Mucosa of descending colon (tissue), 3 donors: ENCODE data around the gene R3HDM2. TPM values are rescaled to one million over a fixed set of nuclear protein-coding genes. Genes with fewer than 3 reads are reported as not detected.
"Not testable (repeated sequence)": the region's sequence is repeated elsewhere in the genome, so short reads cannot be mapped to it uniquely, and the experiment has no call there.

ENCODE experiments used
- ATAC-seq: fragments of 200-7000 bp; cut with Tn5 transposase; one replicate; pipeline ENCODE4 v1.9.1; 2020; ENCODE audit warnings: mild to moderate bottlenecking, moderate library complexity
- DNase-seq, 3 donors: peaks; one replicate each; pipeline ENCODE4 v3.0.0-alpha.2; 2020
- H3K36me3 ChIP-seq: fragments of 200-600 bp; one replicate; pipeline ENCODE4 v1.8.0; 2021; ENCODE audit warnings: low read depth, mild to moderate bottlenecking
- H3K4me1 ChIP-seq: fragments of 200-600 bp; one replicate; pipeline ENCODE4 v1.8.0; 2021; ENCODE audit warnings: low read depth, mild to moderate bottlenecking
- H3K4me3 ChIP-seq: fragments of 200-600 bp; one replicate; pipeline ENCODE4 v1.8.0; 2021; ENCODE audit warnings: mild to moderate bottlenecking
- H3K9me3 ChIP-seq: fragments of 200-600 bp; one replicate; pipeline ENCODE4 v1.8.0; 2021; ENCODE audit warnings: mild to moderate bottlenecking
- CTCF ChIP-seq: fragments of 200-600 bp; IDR thresholded peaks from one replicate; pipeline ENCODE4 v1.8.0; 2022; ENCODE audit warnings: antibody characterized with exemption, mild to moderate bottlenecking
- intact Hi-C, 2 donors: fragments of 100-400 bp; cut with DNase I in 1 of 2; cut with micrococcal nuclease in 1 of 2; formaldehyde crosslinking; loops; one replicate each; pipeline versions ENCODE4 v1.11.0 to v1.11.1; 2022; cut with DNase I, micrococcal nuclease
- total RNA-seq, 3 donors: library from RNA; stranded (reverse); fragmentation: NEBNext Ultra II Directional in 2 of 3; extraction: Animal tissue kit (Norgen Biotek cat#: 25700) in 2 of 3; gene quantifications; one replicate each; pipeline versions ENCODE4 v1.2.1 to v1.2.4, GENCODE V29; 2021 to 2023
- donor health status: DM: no; HTN: no; CAD: no; lungs with moderate emphysema.
- donor health status: DM: no; HTN: no; CAD: no.
- donor health status: DM: no; HTN: yes; CAD: no.

The R3HDM2 gene
- total RNA-seq, 3 donors from 2014 or later: 43.9 to 80.8 (median 80.6) TPM

- DNase-seq (no peak), ATAC-seq (no peak)
- TF ChIP-seq CTCF: no peak
- Histone ChIP-seq H3K9me3 (no peaks in the 10 kb centered on the region), H3K36me3 (no peaks in the 10 kb centered on the region), H3K4me3 (no peak overlapping the region), H3K4me1 (peaks cover 6% of the 10 kb centered on the region)
- intact Hi-C loops: no loop called here
Observed at GRCh38 chr12:57431654-57432188, 878 bp upstream of the R3HDM2 start.

GRCh38 chr12:57430112-57430930, 522 bp downstream of the R3HDM2 start:
- H3K4me3 ChIP-seq: peak overlapping the region; percentile 50
- intact Hi-C loops: no loop called here
- ATAC-seq (peak; percentile 73), DNase-seq (peak in 2 of 3 donors; percentile 46 to 69)
- no peaks in the 10 kb centered on the region for H3K9me3 ChIP-seq
- TF ChIP-seq CTCF: no peak
- H3K4me1 ChIP-seq: peaks cover 6% of the 10 kb centered on the region
- H3K36me3 ChIP-seq: no peaks in the 10 kb centered on the region

- DNase-seq (no peak), ATAC-seq (no peak)
- TF ChIP-seq CTCF: no peak
- H3K36me3 ChIP-seq: no peaks in the 10 kb centered on the region
- intact Hi-C loops: no loop called here
- no peak overlapping the region for H3K4me3 ChIP-seq
- H3K9me3 ChIP-seq: no peaks in the 10 kb centered on the region
- peaks cover 6% of the 10 kb centered on the region for H3K4me1 ChIP-seq
Observed at GRCh38 chr12:57429473-57430111, 1.3 kb downstream of the R3HDM2 start.

GRCh38 chr12:57428965-57429364, 1.9 kb downstream of the R3HDM2 start:
- Histone ChIP-seq H3K36me3 (no peaks in the 10 kb centered on the region), H3K4me1 (peaks cover 6% of the 10 kb centered on the region), H3K4me3 (no peak overlapping the region), H3K9me3 (no peaks in the 10 kb centered on the region)
- intact Hi-C loops: no loop called here
- no peak for TF ChIP-seq CTCF
- DNase-seq: no peak
- ATAC-seq: no peak

- intact Hi-C loops, DNase-seq, H3K36me3 ChIP-seq, ATAC-seq, H3K9me3 ChIP-seq, H3K4me3 ChIP-seq, H3K4me1 ChIP-seq: not testable (repeated sequence)
Observed at GRCh38 chr12:57426948-57427347, 3.9 kb downstream of the R3HDM2 start.

- no peak for TF ChIP-seq CTCF
- no peak overlapping the region for H3K4me3 ChIP-seq
- DNase-seq: no peak
- intact Hi-C loops: no loop called here
- no peaks in the 10 kb centered on the region for H3K9me3 ChIP-seq
- no peaks in the 10 kb centered on the region for H3K4me1 ChIP-seq
- H3K36me3 ChIP-seq: no peaks in the 10 kb centered on the region
- no peak for ATAC-seq
Observed at GRCh38 chr12:57420482-57420881, 10.4 kb downstream of the R3HDM2 start.
